K562 (cell line): ENCODE results near the gene MECP2. TPM values are rescaled to one million over a fixed set of nuclear protein-coding genes. Genes with fewer than 3 reads are reported as not detected.

Experiments
- ATAC-seq: fragments of 200-7000 bp; cut with Tn5 transposase; 3 replicates; pipeline ENCODE4 v1.9.1; 2020; ENCODE audit warnings: moderate library complexity
- BruUV-seq: library from RNA; stranded (reverse); fragments of 400-500 nt; replicated peaks from 2 replicates; lab custom pipeline; 2021; lab: Mats Ljungman, UMichigan
- CTCF ChIA-PET: fragments of 300-600 bp; formaldehyde crosslinking; extraction: SDS; loops from one replicate; lab custom pipeline; 2021; ENCODE audit warnings: low intra/inter-chr PET ratio; lab: Yijun Ruan, JAX
- POLR2A ChIA-PET: fragments of 300-600, 350-650 bp; sonication (Branson Sonifier 250); formaldehyde crosslinking; extraction: SDS; loops from one replicate; lab custom pipeline; 2021; ENCODE audit warnings: antibody characterized with exemption, inconsistent platforms; lab: Yijun Ruan, JAX
- DNase-seq, 4 experiments: peaks; one replicate each; pipeline versions ENCODE4 v3.0.0 to v3.0.0-alpha.2; 2011 to 2018; ENCODE audit warnings: low spot score in 3 of 4, mixed read lengths in 3 of 4; ENCODE audit errors: extremely low read depth in 1 of 4
- FAIRE-seq: peaks from 2 replicates; lab custom pipeline; 2011; peaks lifted over from hg19 to GRCh38; lab: Jason Lieb, UNC
- H2AFZ ChIP-seq: 2 replicates; pipeline ENCODE4 v1.6.0; 2011; ENCODE audit warnings: low read depth, low read length, control low read depth, inconsistent platforms
- H3K27ac ChIP-seq: fragments of 200-600 bp; 3 replicates; pipeline ENCODE4 v1.8.0; 2011; ENCODE audit warnings: low read depth, mild to moderate bottlenecking, control low read depth, inconsistent platforms, low read length, moderate library complexity, mixed read lengths; ENCODE audit errors: extremely low read depth
- H3K27me3 ChIP-seq, 2 experiments: fragments of 300-600 bp in 1 of 2; 2 replicates in 1 of 2; 3 replicates in 1 of 2; pipeline versions ENCODE4 v1.6.0 to v1.8.0; 2011; ENCODE audit warnings: inconsistent platforms in 2 of 2, low read length in 2 of 2, mild to moderate bottlenecking in 1 of 2, mixed read lengths in 1 of 2, moderate library complexity in 1 of 2; ENCODE audit not compliant: control insufficient read depth in 2 of 2, insufficient read depth in 2 of 2
- H3K36me3 ChIP-seq: fragments of 300-600 bp; 3 replicates; pipeline ENCODE4 v1.8.0; 2011; ENCODE audit warnings: mild to moderate bottlenecking, low read length, inconsistent platforms; ENCODE audit not compliant: control insufficient read depth, insufficient read depth
- H3K4me1 ChIP-seq, 2 experiments: fragments of 200-600 bp in 1 of 2; replicated peaks in 1 of 2; 2 replicates in 1 of 2; 3 replicates in 1 of 2; pipeline versions ENCODE4 v1.5.1 to v1.8.0; 2011; ENCODE audit warnings: inconsistent platforms in 2 of 2, low read length in 2 of 2, mild to moderate bottlenecking in 1 of 2, mixed read lengths in 1 of 2, moderate library complexity in 1 of 2; ENCODE audit not compliant: control insufficient read depth in 2 of 2, insufficient read depth in 2 of 2
- H3K4me2 ChIP-seq: 2 replicates; pipeline ENCODE4 v1.6.1; 2011; ENCODE audit warnings: low read length, control low read depth, inconsistent platforms, mixed read lengths; ENCODE audit not compliant: insufficient read depth
- H3K4me3 ChIP-seq: fragments of 200-600 bp; sonication (generic), shearing (Covaris generic); 2 replicates; pipeline ENCODE4 v1.5.1; 2016; ENCODE audit warnings: control low read depth, inconsistent platforms
- H3K79me2 ChIP-seq: fragments of 200-600 bp; 3 replicates; pipeline ENCODE4 v1.8.0; 2011; ENCODE audit warnings: low read length, inconsistent platforms; ENCODE audit not compliant: control insufficient read depth, insufficient read depth
- H3K9ac ChIP-seq, 2 experiments: 2 replicates each; pipeline versions ENCODE4 v1.6.0 to v1.6.1; 2011; ENCODE audit warnings: low read depth in 2 of 2, low read length in 2 of 2, control low read depth in 1 of 2, inconsistent platforms in 1 of 2, mild to moderate bottlenecking in 1 of 2, mixed read lengths in 1 of 2; ENCODE audit not compliant: insufficient read depth in 1 of 2
- H3K9me1 ChIP-seq: one replicate; pipeline ENCODE4 v1.6.0; 2011; ENCODE audit warnings: inconsistent platforms, mild to moderate bottlenecking, low read length, moderate library complexity; ENCODE audit not compliant: control insufficient read depth, insufficient read depth
- H3K9me3 ChIP-seq: replicated peaks from 2 replicates; pipeline ENCODE4 v1.5.1; 2011; ENCODE audit warnings: low read depth, low read length, inconsistent platforms; ENCODE audit not compliant: control insufficient read depth, insufficient read depth
- H4K20me1 ChIP-seq: replicated peaks from 2 replicates; pipeline ENCODE4 v1.6.1; 2011; ENCODE audit warnings: low read length, inconsistent platforms, mixed read lengths; ENCODE audit not compliant: control insufficient read depth, insufficient read depth
- CEBPG ChIP-seq, 3 experiments: fragments of 200-800 bp in 1 of 3; sonication (Bioruptor generic) in 1 of 3; sonication (generic) in 1 of 3; formaldehyde crosslinking in 1 of 3; IDR thresholded peaks in 2 of 3; conservative IDR thresholded peaks in 1 of 3; 2 replicates each; pipeline versions ENCODE4 v1.6.1 to v1.8.0; 2016 to 2022; ENCODE audit warnings: missing compliant biosample characterization in 2 of 3, missing genetic modification characterization in 2 of 3, mild to moderate bottlenecking in 1 of 3, missing genetic modification reagents in 1 of 3
- COPS2 ChIP-seq: fragments of 450-650 bp; conservative IDR thresholded peaks from 2 replicates; pipeline ENCODE4 v1.6.1; 2016; ENCODE audit warnings: mild to moderate bottlenecking, moderate library complexity
- E2F6 ChIP-seq, 2 experiments: IDR thresholded peaks; 2 replicates each; pipeline ENCODE4 v1.6.1; 2011; ENCODE audit warnings: borderline replicate concordance in 1 of 2, control low read depth in 1 of 2, low read depth in 1 of 2, low read length in 1 of 2, mild to moderate bottlenecking in 1 of 2, mixed read lengths in 1 of 2, moderate library complexity in 1 of 2; ENCODE audit not compliant: insufficient read depth in 1 of 2, insufficient read length in 1 of 2, poor library complexity in 1 of 2, severe bottlenecking in 1 of 2; ENCODE audit errors: extremely low read depth in 1 of 2
- GABPA ChIP-seq: fragments of 200-800 bp; sonication (Bioruptor generic); conservative IDR thresholded peaks from 2 replicates; pipeline ENCODE4 v1.6.1; 2016; ENCODE audit warnings: low read depth, missing genetic modification characterization, missing compliant biosample characterization
- HMBOX1 ChIP-seq: sonication (generic); IDR thresholded peaks from 2 replicates; pipeline ENCODE4 v1.6.1; 2016
- KDM1A ChIP-seq, 2 experiments: fragments of 450-650 bp; IDR thresholded peaks; 2 replicates each; pipeline ENCODE4 v1.6.1; 2016; ENCODE audit warnings: mild to moderate bottlenecking in 2 of 2
- NBN ChIP-seq: fragments of 450-650 bp; IDR thresholded peaks from 2 replicates; pipeline ENCODE4 v1.6.1; 2016; ENCODE audit warnings: low read depth, mild to moderate bottlenecking
- NFATC3 ChIP-seq: fragments of 450-650 bp; IDR thresholded peaks from 2 replicates; pipeline ENCODE4 v1.6.1; 2017; ENCODE audit warnings: mild to moderate bottlenecking
- NFIC ChIP-seq: fragments of 450-650 bp; IDR thresholded peaks from 2 replicates; pipeline ENCODE4 v1.6.1; 2017; ENCODE audit warnings: mild to moderate bottlenecking, inconsistent platforms
- PML ChIP-seq: IDR thresholded peaks from 2 replicates; pipeline ENCODE4 v1.6.1; 2012; ENCODE audit warnings: low read length, inconsistent platforms
- PRPF4 ChIP-seq: fragments of 200-400 bp; formaldehyde crosslinking; IDR thresholded peaks from one replicate; pipeline ENCODE4 v1.6.1; 2017; ENCODE audit warnings: low read length, low read depth, mild to moderate bottlenecking; ENCODE audit not compliant: insufficient read depth, poor library complexity, severe bottlenecking
- RBFOX2 ChIP-seq: fragments of 200-400 bp; formaldehyde crosslinking; IDR thresholded peaks from 2 replicates; pipeline ENCODE4 v1.6.1; 2017; ENCODE audit warnings: low read depth, mild to moderate bottlenecking, low read length, moderate library complexity
- TRIM24 ChIP-seq, 2 experiments: fragments of 450-650 bp; IDR thresholded peaks; 2 replicates each; pipeline ENCODE4 v1.6.1; 2016
- ZBTB8A ChIP-seq: fragments of 450-650 bp; IDR thresholded peaks from 2 replicates; pipeline ENCODE4 v1.6.1; 2018; ENCODE audit warnings: mild to moderate bottlenecking, moderate library complexity; ENCODE audit not compliant: partially characterized antibody
- ZFP91 ChIP-seq: sonication (generic); formaldehyde crosslinking; IDR thresholded peaks from 2 replicates; pipeline ENCODE4 v1.8.0; 2022; ENCODE audit warnings: mild to moderate bottlenecking, missing genetic modification reagents
- ZNF12 ChIP-seq: sonication (generic); formaldehyde crosslinking; IDR thresholded peaks from 2 replicates; pipeline ENCODE4 v1.4.0; 2020; ENCODE audit warnings: mild to moderate bottlenecking, missing genetic modification reagents
- ZNF589 ChIP-seq: fragments of 200-800 bp; sonication (Bioruptor generic); IDR thresholded peaks from 2 replicates; pipeline ENCODE4 v1.6.1; 2016; ENCODE audit warnings: low read depth, missing genetic modification characterization, missing compliant biosample characterization
- ZNF76 ChIP-seq: fragments of 250-450 bp; sonication (Bioruptor Pico); IDR thresholded peaks from 2 replicates; pipeline ENCODE4 v1.4.0; 2020; ENCODE audit warnings: mild to moderate bottlenecking, moderate library complexity, borderline replicate concordance
- ZNF830 ChIP-seq: fragments of 250-450 bp; sonication (Bioruptor Pico); IDR thresholded peaks from 2 replicates; pipeline ENCODE4 v1.5.0; 2021; ENCODE audit warnings: mild to moderate bottlenecking
- WGBS: fragments of 100-300 bp; shearing (Covaris generic); methylation state at CpG from one replicate; pipeline ENCODE4 v1.1.6; 2016; ENCODE audit warnings: low coverage, mixed read lengths; ENCODE audit not compliant: insufficient coverage; ENCODE audit errors: missing lambda C conversion rate; 5-methylcytosine and 5-hydroxymethylcytosine counted together
- in situ Hi-C: fragments of 300-500 bp; cut with MboI; formaldehyde crosslinking; loops from 4 replicates; pipeline ENCODE4 v1.15.0; 2018; ENCODE audit warnings: inconsistent platforms, mixed read lengths
- intact Hi-C: fragments of 100-400 bp; cut with micrococcal nuclease; formaldehyde crosslinking; loops from 2 replicates; pipeline ENCODE4 v1.14.2; 2022
- polyA plus RNA-seq, 8 experiments: library from polyadenylated mRNA; depleted of rRNA in 4 of 8; stranded (reverse) in 5 of 8; unstranded in 3 of 8; fragments of >200 nt; fragmentation: Nextera tagmentation in 2 of 8; fragmentation: Illumina TruSeq in 1 of 8; extraction: Ambion mirVana in 2 of 8; extraction: Trizol in 1 of 8; gene quantifications; 2 replicates each; pipeline versions ENCODE4 v1.2.1 to v1.2.3, GENCODE V29; 2011 to 2014; ENCODE audit warnings: inconsistent platforms in 1 of 8, missing spikeins in 1 of 8
- total RNA-seq, 7 experiments: library from RNA; depleted of rRNA in 6 of 7; stranded (reverse); fragments of >200 nt in 6 of 7; fragmentation: Illumina TruSeq in 2 of 7; extraction: Trizol in 2 of 7; gene quantifications; 2 replicates each; pipeline versions ENCODE4 v1.2.1 to v1.2.3, GENCODE V29; 2011 to 2021; ENCODE audit warnings: low replicate concordance in 1 of 7

Gene MECP2
- total and polyA plus RNA-seq, 9 of the 15 experiments (the other 6 are each of a cell fraction or from before 2014, with no cell fraction given), result 2.1 to 50.9 (median 30.5) TPM

- Histone ChIP-seq H3K9ac (peak overlapping the region in 1 of 2 experiments; percentile 50; a peak in 2 of 4 replicates), H3K27ac (peak overlapping the region; percentile 50; the same call in 1 of the 3 replicates), H3K27me3 (no peaks in the 10 kb centered on the region), H3K4me2 (no peak overlapping the region), H3K36me3 (no peaks in the 10 kb centered on the region), H3K79me2 (no peaks in the 10 kb centered on the region), H3K4me1 (peaks cover 29% of the 10 kb centered on the region in 2 experiments; a peak in 4 of 5 replicates), H2AFZ (peak overlapping the region; percentile 79), H3K4me3 (no peak overlapping the region), H3K9me1 (no peaks in the 10 kb centered on the region), H3K9me3 (no peaks in the 10 kb centered on the region), H4K20me1 (no peaks in the 10 kb centered on the region)
- DNase-seq, result peak in 2 of 4 experiments; percentile 14 to 49
- in situ Hi-C loops (no loop called here), intact Hi-C loops (loop anchor here (2.0 kb wide), 1 partner anchor 29 kb away; the partner anchor contains the start of gene MECP2)
- WGBS, result 53% methylated on average over 24 of the region's 30 CpGs
- peak; percentile 31 for ATAC-seq
- CTCF ChIA-PET, result no interaction called here
- POLR2A ChIA-PET, result interaction anchor here (0.9 kb wide), 2 partner anchors 10 to 28 kb away, joined by 3 to 4 read pairs; partner anchors contain the start of gene MECP2
- FAIRE-seq, result no peak
- no TSS peak for BruUV-seq
- TF ChIP-seq HMBOX1, result no peak
- TF ChIP-seq NFATC3, result no peak
- TF ChIP-seq PML, result no peak
- TF ChIP-seq ZFP91 (CRISPR knock-in tag), result no peak
- peak; percentile 50 for TF ChIP-seq NFIC
- no peak for TF ChIP-seq KDM1A (IDR thresholded peaks at IDR 0.05)
- no peak for TF ChIP-seq COPS2
- no peak for TF ChIP-seq CEBPG (CRISPR knock-in tag; IDR thresholded peaks at IDR 0.05)
- TF ChIP-seq CEBPG (tag; conservative IDR thresholded peaks at IDR 0.05 in 1 of 2, IDR thresholded peaks at IDR 0.05 in 1 of 2), result no peak
- TF ChIP-seq E2F6 (IDR thresholded peaks at IDR 0.05; ENCODE audit: borderline replicate concordance in 1 of 2, extremely low read depth in 1 of 2, insufficient read depth in 1 of 2, insufficient read length in 1 of 2, low read depth in 1 of 2, low read length in 1 of 2, poor library complexity in 1 of 2, severe bottlenecking in 1 of 2), result no peak
- TF ChIP-seq NBN, result no peak
- TF ChIP-seq RBFOX2, result 0 out of 2 replicates have a peak, but pooled peaks have one; percentile 23
- no peak for TF ChIP-seq PRPF4
- 0 out of 2 replicates have a peak, but pooled peaks have one; percentile 16 for TF ChIP-seq GABPA (tag)
- TF ChIP-seq ZNF12 (CRISPR knock-in tag), result no peak
- no peak for TF ChIP-seq ZNF830
- TF ChIP-seq TRIM24 (IDR thresholded peaks at IDR 0.05), result no peak
- TF ChIP-seq ZBTB8A, result no peak
- no peak for TF ChIP-seq ZNF589
- no peak for TF ChIP-seq ZNF76 (CRISPR knock-in tag)
Measured at GRCh38 chrX:154125391-154126040, 28.0 kb upstream of the MECP2 start.
